NCI-H1694 treated with DMSO at 0.1 percent for 48 hours (cell line): ENCODE measurements around the gene C19orf38.
"Not testable (repeated sequence)": the region's sequence is repeated elsewhere in the genome, so short reads cannot be mapped to it uniquely, and the experiment has no call there.

Source experiments
- DNase-seq: peaks from one replicate; lab custom pipeline; 2025; lab: John Stamatoyannopoulos, UW

Gene C19orf38

GRCh38 chr19:10876459-10877240 lies 28.4 kb downstream of the C19orf38 start:
- DNase-seq, result no peak

GRCh38 chr19:10877608-10878007 lies 29.4 kb downstream of the C19orf38 start:
- DNase-seq, result not testable (repeated sequence)

- DNase-seq, result no peak
These were observed 30.0 kb downstream of the C19orf38 start for GRCh38 chr19:10878253-10878652.

GRCh38 chr19:10881403-10882107 lies 33.3 kb downstream of the C19orf38 start:
- no peak for DNase-seq

- DNase-seq, result no peak
These were observed 33.9 kb downstream of the C19orf38 start for GRCh38 chr19:10882108-10882457.

- DNase-seq, result no peak
These were observed 36.1 kb downstream of the C19orf38 start for GRCh38 chr19:10884274-10884673.

- DNase-seq, result no peak
These were observed 37.3 kb downstream of the C19orf38 start for GRCh38 chr19:10885201-10886169.

GRCh38 chr19:10887616-10888367 lies 39.6 kb downstream of the C19orf38 start:
- DNase-seq, result no peak

GRCh38 chr19:10888421-10888866 lies 40.2 kb downstream of the C19orf38 start:
- DNase-seq, result no peak

GRCh38 chr19:10889880-10890279 lies 41.7 kb downstream of the C19orf38 start:
- no peak for DNase-seq

GRCh38 chr19:10891405-10892086 lies 43.3 kb downstream of the C19orf38 start:
- DNase-seq, result no peak

- no peak for DNase-seq
These were observed 44.0 kb downstream of the C19orf38 start for GRCh38 chr19:10892256-10892655.

GRCh38 chr19:10894911-10895213 lies 46.6 kb downstream of the C19orf38 start:
- no peak for DNase-seq

- no peak for DNase-seq
These were observed 47.1 kb downstream of the C19orf38 start for GRCh38 chr19:10895363-10895762.

GRCh38 chr19:10895920-10896319 lies 47.7 kb downstream of the C19orf38 start:
- DNase-seq, result no peak

- DNase-seq, result no peak
These were observed 48.8 kb downstream of the C19orf38 start for GRCh38 chr19:10896851-10897526.

GRCh38 chr19:10898633-10899032 lies 50.4 kb downstream of the C19orf38 start:
- no peak for DNase-seq

- no peak for DNase-seq
These were observed 51.0 kb downstream of the C19orf38 start for GRCh38 chr19:10899151-10899653.

GRCh38 chr19:10907925-10908324 lies 59.7 kb downstream of the C19orf38 start:
- no peak for DNase-seq

GRCh38 chr19:10908380-10908960 lies 60.3 kb downstream of the C19orf38 start:
- DNase-seq, result no peak
